A549 (cell line): ENCODE measurements around the gene GH2. TPM values are rescaled to one million over a fixed set of nuclear protein-coding genes. Genes with fewer than 3 reads are reported as not detected.
A peak's percentile ranks its signal among the peaks of the same experiment; 100 is the strongest.
"Not testable (repeated sequence)": the region's sequence is repeated elsewhere in the genome, so short reads cannot be mapped to it uniquely, and the experiment has no call there.

Source experiments
- ATAC-seq, 2 experiments: fragments of 200-7000 bp in 1 of 2; fragments of >200 bp in 1 of 2; cut with Nextera tagmentation in 1 of 2; cut with Tn5 transposase in 1 of 2; 3 replicates each; pipeline versions ENCODE4 v1.8.0 to v1.9.1; 2018 to 2020; ENCODE audit warnings: mild to moderate bottlenecking in 1 of 2, moderate library complexity in 1 of 2
- CTCF ChIA-PET: fragments of 300-600 bp; sonication (Branson Sonifier 250); formaldehyde crosslinking; extraction: SDS; loops from one replicate; lab custom pipeline; 2021; ENCODE audit warnings: antibody characterized with exemption, inconsistent platforms; lab: Yijun Ruan, JAX
- POLR2A ChIA-PET: fragments of 350-600 bp; formaldehyde crosslinking; extraction: SDS; loops from one replicate; lab custom pipeline; 2021; ENCODE audit warnings: antibody characterized with exemption, inconsistent platforms; lab: Yijun Ruan, JAX
- DNase-seq, 2 experiments: peaks; one replicate each; pipeline versions ENCODE4 v3.0.0 to v3.0.0-alpha.2; 2011 to 2016; ENCODE audit warnings: low read depth in 1 of 2, low spot score in 1 of 2
- FAIRE-seq: peaks from 2 replicates; lab custom pipeline; 2011; peaks lifted over from hg19 to GRCh38; lab: Jason Lieb, UNC
- H3K27ac ChIP-seq, 2 experiments: fragments of >200 bp; sonication (Bioruptor Twin); formaldehyde crosslinking; 3 replicates each; pipeline ENCODE4 v1.5.1; 2016 to 2017
- H3K4me1 ChIP-seq: fragments of >200 bp; sonication (Bioruptor Twin); formaldehyde crosslinking; 3 replicates; pipeline ENCODE4 v1.6.1; 2016
- H3K4me2 ChIP-seq: fragments of >200 bp; sonication (Bioruptor Twin); formaldehyde crosslinking; 3 replicates; pipeline ENCODE4 v1.6.1; 2016
- H3K4me3 ChIP-seq: fragments of >200 bp; sonication (Bioruptor Twin); formaldehyde crosslinking; 3 replicates; pipeline ENCODE4 v1.5.1; 2016
- H3K9me3 ChIP-seq: fragments of >200 bp; sonication (Bioruptor Twin); formaldehyde crosslinking; 3 replicates; pipeline ENCODE4 v1.6.1; 2016
- RAD21 ChIP-seq, 2 experiments: fragments of >200 bp in 1 of 2; sonication (Bioruptor Twin) in 1 of 2; formaldehyde crosslinking in 1 of 2; IDR thresholded peaks in 1 of 2; conservative IDR thresholded peaks in 1 of 2; 2 replicates in 1 of 2; 3 replicates in 1 of 2; pipeline ENCODE4 v1.6.1; 2012 to 2018; ENCODE audit warnings: inconsistent platforms in 1 of 2
- WGBS: methylation state at CpG from one replicate; pipeline ENCODE4 v1.1.6; 2017; ENCODE audit errors: missing lambda C conversion rate; 5-methylcytosine and 5-hydroxymethylcytosine counted together
- polyA plus RNA-seq, 4 experiments: library from polyadenylated mRNA; depleted of rRNA in 3 of 4; stranded (reverse); fragments of >200 nt; fragmentation: RNase III in 1 of 4; extraction: RNeasy Plus Mini Kit Qiagen cat#74134 plus additional on column Dnase treatment in 1 of 4; gene quantifications; 2 replicates in 3 of 4; 3 replicates in 1 of 4; pipeline ENCODE4 v1.2.3, GENCODE V29; 2011 to 2017
- TF ChIP-seq, protein P1 (sequence below): fragments of >200 bp; sonication (Bioruptor Twin); formaldehyde crosslinking; IDR thresholded peaks from 3 replicates; pipeline ENCODE4 v1.5.1; 2016

The GH2 gene
- polyA plus RNA-seq, 2 of the 4 experiments (the other 2 are of a cell fraction): not detected

DNA sequence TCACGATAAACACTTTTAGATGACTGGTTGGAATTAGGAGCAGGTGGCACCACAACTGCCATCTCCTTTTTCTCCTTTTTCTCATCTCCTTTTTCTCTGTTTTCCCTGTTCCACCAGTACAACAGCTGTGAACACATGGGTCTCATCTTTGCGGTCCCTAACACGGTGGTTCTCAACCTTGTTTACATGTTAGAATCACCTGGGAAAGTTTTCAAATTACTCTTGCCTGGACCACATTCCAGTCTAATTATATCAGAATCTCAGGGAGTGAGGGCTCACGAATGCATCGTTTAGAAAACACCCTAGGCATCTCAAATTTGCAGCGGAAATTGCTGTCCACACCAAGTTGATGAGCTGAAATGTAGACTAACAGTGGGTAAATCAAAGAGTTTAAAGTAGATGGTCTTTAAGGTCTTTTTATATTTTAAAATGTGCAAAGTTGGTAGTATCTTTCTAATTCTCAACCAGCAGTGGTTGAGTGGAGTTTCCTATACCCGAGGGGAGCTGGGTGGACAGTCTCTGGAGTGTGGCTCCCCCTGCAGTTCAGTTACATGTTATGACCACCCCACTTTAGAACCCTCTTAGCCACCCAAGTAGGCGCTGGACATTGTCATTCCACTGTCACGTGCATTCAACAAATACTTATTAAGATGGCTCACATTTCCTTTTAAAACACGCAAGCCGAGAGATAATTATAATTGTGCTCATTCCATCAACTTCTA lies 10.7 kb upstream of the GH2 start:
- H3K27ac ChIP-seq, H3K4me1 ChIP-seq, H3K4me3 ChIP-seq, H3K4me2 ChIP-seq, DNase-seq, H3K9me3 ChIP-seq, POLR2A ChIA-PET, FAIRE-seq: not testable (repeated sequence)
- ATAC-seq: peak in 1 of 2 experiments; percentile 64; a peak in 3 of 6 replicates
- CTCF ChIA-PET: interaction anchor here (0.6 to 6.9 kb wide), 5 partner anchors 12 to 141 kb away, joined by 4 to 80 read pairs (median 20); partner anchors contain the start of genes GH1 and GH2
- TF ChIP-seq, protein P1, sequence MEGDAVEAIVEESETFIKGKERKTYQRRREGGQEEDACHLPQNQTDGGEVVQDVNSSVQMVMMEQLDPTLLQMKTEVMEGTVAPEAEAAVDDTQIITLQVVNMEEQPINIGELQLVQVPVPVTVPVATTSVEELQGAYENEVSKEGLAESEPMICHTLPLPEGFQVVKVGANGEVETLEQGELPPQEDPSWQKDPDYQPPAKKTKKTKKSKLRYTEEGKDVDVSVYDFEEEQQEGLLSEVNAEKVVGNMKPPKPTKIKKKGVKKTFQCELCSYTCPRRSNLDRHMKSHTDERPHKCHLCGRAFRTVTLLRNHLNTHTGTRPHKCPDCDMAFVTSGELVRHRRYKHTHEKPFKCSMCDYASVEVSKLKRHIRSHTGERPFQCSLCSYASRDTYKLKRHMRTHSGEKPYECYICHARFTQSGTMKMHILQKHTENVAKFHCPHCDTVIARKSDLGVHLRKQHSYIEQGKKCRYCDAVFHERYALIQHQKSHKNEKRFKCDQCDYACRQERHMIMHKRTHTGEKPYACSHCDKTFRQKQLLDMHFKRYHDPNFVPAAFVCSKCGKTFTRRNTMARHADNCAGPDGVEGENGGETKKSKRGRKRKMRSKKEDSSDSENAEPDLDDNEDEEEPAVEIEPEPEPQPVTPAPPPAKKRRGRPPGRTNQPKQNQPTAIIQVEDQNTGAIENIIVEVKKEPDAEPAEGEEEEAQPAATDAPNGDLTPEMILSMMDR: peak; percentile 12
- TF ChIP-seq RAD21 (conservative IDR thresholded peaks at IDR 0.05 in 1 of 2, IDR thresholded peaks at IDR 0.05 in 1 of 2): peak in 1 of 2 experiments; percentile 21; a peak in 1 of 5 replicates
- WGBS: 43% methylated on average over 11 of the region's 11 CpGs

- DNase-seq (peak in 1 of 2 experiments; percentile 42), FAIRE-seq (peak; percentile 79), ATAC-seq (peak; percentile 86 to 93)
- CTCF ChIA-PET: interaction anchor here (0.6 to 6.9 kb wide), 32 partner anchors 9 to 539 kb away, joined by 3 to 80 read pairs (median 5); partner anchors contain the start of genes CSHL1, GH1, GH2 and TEX2
- H3K4me1 ChIP-seq, H3K9me3 ChIP-seq, H3K27ac ChIP-seq, H3K4me3 ChIP-seq, POLR2A ChIA-PET: not testable (repeated sequence)
- TF ChIP-seq, protein P1: peak; percentile 51
- peak; percentile 19 to 21; a peak in 2 of 5 replicates for TF ChIP-seq RAD21 (conservative IDR thresholded peaks at IDR 0.05 in 1 of 2, IDR thresholded peaks at IDR 0.05 in 1 of 2)
- WGBS: 11% methylated on average over 13 of the region's 13 CpGs
- H3K4me2 ChIP-seq: 0 out of 3 replicates have a peak overlapping the region, but pooled peaks have one; percentile 32
These were observed 7.5 kb upstream of the GH2 start for GRCh38 chr17:63889026-63889848.

GRCh38 chr17:63885119-63885518 lies 3.4 kb upstream of the GH2 start:
- H3K4me2 ChIP-seq, DNase-seq, FAIRE-seq, H3K4me3 ChIP-seq, POLR2A ChIA-PET, H3K27ac ChIP-seq, H3K9me3 ChIP-seq, H3K4me1 ChIP-seq, ATAC-seq: not testable (repeated sequence)
- CTCF ChIA-PET: interaction anchor here (0.7 to 1.4 kb wide), 4 partner anchors 18 to 141 kb away, joined by 3 to 4 read pairs (median 3); no protein-coding TSS in a partner anchor
- WGBS: 76% methylated on average over 11 of the region's 11 CpGs

- peak overlapping the region; percentile 37; the same call in 1 of the 3 replicates for H3K4me2 ChIP-seq
- H3K4me3 ChIP-seq, FAIRE-seq, H3K9me3 ChIP-seq, H3K4me1 ChIP-seq, H3K27ac ChIP-seq: not testable (repeated sequence)
- ChIA-PET POLR2A (interaction anchor here (0.6 kb wide), 1 partner anchor 631 kb away, joined by 3 read pairs; no protein-coding TSS in a partner anchor), CTCF (interaction anchor here (0.6 to 4.4 kb wide), 17 partner anchors 14 to 537 kb away, joined by 3 to 56 read pairs (median 3); partner anchors contain the start of gene GH1)
- peak in 1 of 2 experiments; percentile 41; a peak in 3 of 6 replicates for ATAC-seq
- 54% methylated on average over 9 of the region's 9 CpGs for WGBS
- TF ChIP-seq RAD21 (conservative IDR thresholded peaks at IDR 0.05 in 1 of 2, IDR thresholded peaks at IDR 0.05 in 1 of 2): 0 out of 5 replicates have a peak, but pooled peaks of 1 of the 2 experiments have one; percentile 4
- TF ChIP-seq, all 56 proteins: peak for 1; not testable (repeated sequence) for 55
- DNase-seq: peak in 1 of 2 experiments; percentile 21
These were observed 932 bp upstream of the GH2 start for GRCh38 chr17:63882626-63883126.

GRCh38 chr17:63881337-63881736 lies 407 bp downstream of the GH2 start:
- H3K4me2 ChIP-seq, FAIRE-seq, H3K27ac ChIP-seq, H3K4me1 ChIP-seq, H3K4me3 ChIP-seq, POLR2A ChIA-PET, H3K9me3 ChIP-seq: not testable (repeated sequence)
- DNase-seq: peak in 1 of 2 experiments; percentile 43
- CTCF ChIA-PET: interaction anchor here (0.6 to 4.4 kb wide), 18 partner anchors 9 to 578 kb away, joined by 3 to 56 read pairs (median 4); partner anchors contain the start of genes CSHL1 and GH1
- WGBS: 62% methylated on average over 11 of the region's 11 CpGs
- ATAC-seq: peak; percentile 63 to 71
